Measurements from ENCODE around the gene APBA1.

DNA sequence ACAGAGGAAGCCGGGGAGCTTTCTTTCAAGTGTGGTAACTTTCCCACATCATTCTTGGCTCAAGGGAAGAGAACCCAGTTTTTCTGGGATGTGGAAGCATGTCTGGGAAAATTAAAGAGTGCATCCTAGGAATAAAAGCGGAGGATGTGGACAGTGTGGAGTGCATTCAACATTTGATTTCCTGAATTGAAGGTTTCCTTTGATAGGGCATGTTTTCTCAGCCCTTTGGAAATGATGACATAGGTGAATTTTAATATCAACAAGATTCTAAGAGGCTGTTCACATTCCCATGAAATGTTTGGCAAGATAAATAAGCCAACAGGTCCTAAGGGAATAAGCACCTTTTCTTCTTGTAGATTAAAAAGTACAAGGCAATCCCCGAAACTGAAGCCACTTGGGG is 283.6 kb downstream of the APBA1 start:
- TF ChIP-seq, protein P1, sequence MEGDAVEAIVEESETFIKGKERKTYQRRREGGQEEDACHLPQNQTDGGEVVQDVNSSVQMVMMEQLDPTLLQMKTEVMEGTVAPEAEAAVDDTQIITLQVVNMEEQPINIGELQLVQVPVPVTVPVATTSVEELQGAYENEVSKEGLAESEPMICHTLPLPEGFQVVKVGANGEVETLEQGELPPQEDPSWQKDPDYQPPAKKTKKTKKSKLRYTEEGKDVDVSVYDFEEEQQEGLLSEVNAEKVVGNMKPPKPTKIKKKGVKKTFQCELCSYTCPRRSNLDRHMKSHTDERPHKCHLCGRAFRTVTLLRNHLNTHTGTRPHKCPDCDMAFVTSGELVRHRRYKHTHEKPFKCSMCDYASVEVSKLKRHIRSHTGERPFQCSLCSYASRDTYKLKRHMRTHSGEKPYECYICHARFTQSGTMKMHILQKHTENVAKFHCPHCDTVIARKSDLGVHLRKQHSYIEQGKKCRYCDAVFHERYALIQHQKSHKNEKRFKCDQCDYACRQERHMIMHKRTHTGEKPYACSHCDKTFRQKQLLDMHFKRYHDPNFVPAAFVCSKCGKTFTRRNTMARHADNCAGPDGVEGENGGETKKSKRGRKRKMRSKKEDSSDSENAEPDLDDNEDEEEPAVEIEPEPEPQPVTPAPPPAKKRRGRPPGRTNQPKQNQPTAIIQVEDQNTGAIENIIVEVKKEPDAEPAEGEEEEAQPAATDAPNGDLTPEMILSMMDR (IDR thresholded peaks at IDR 0.05), result no peak
- no peak for TF ChIP-seq POLR2A (IDR thresholded peaks at IDR 0.05)
